Middle frontal gyrus (tissue), 1 donor: Measurements from ENCODE around the gene CDC42EP5.
"Not testable (repeated sequence)": the region's sequence is repeated elsewhere in the genome, so short reads cannot be mapped to it uniquely, and the experiment has no call there.

ENCODE experiments used
- DNase-seq: peaks from one replicate; pipeline ENCODE4 v3.0.0-alpha.2; 2015; ENCODE audit warnings: low spot score; ENCODE audit errors: extremely low spot score

CDC42EP5 gene

DNA sequence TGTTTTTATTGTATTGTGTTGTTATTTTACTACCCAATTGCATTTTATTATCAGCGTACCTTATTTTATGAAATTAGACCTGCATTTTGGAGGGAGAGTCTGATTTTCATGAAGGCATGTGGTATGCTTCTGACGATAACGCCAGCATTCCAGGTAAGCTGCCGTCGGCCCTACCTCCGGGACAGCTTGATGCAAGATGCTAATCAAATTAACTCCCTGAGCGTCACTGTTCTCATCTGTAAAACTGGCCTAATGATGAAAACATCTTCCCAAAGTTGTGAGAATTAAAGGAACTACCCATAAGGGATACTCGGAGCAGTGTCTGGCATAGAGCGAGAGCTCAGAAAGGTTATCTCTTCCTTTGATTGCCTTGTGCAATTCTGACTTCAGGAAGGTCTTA lies 16.7 kb upstream of the CDC42EP5 start:
- DNase-seq = no peak

DNA sequence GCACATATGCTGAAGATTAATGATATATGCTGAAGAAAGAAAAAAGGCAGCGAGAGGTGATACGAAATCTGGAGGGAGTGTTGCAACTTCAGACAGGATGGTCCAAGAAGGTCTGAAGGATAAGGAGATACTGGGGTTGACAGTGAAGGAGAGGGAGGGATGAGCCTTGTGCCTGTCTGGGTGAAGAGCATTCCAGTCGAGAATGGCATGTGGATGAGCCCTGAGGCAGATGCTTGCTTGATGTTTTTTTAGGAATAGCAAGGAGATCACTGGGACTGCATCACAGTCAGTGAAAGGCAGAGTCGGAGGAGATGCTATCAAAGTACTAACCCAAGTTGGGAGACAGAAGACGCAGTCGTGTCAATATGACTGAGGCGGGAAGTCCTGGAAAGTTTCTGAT lies 16.2 kb upstream of the CDC42EP5 start:
- DNase-seq = no peak

DNA sequence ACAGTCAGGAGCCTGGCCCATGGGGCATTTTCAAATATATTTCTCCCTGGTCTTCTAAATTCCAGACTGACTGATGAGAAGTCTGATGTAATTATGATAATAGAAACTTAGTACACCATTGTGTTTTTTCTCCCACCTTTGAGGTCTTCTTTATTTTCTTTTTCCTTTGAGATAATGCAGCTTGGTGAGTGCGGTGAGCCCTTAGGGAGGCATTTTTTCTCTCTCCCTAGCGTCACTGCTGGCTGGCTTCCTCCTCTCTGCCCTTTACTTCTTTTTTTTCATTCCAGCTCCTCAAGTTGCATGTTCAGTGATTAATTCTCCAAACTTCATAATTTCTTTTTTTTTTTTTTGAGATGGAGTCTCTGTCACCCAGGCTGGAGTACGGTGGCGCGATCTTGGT lies 12.8 kb upstream of the CDC42EP5 start:
- DNase-seq = no peak

DNA sequence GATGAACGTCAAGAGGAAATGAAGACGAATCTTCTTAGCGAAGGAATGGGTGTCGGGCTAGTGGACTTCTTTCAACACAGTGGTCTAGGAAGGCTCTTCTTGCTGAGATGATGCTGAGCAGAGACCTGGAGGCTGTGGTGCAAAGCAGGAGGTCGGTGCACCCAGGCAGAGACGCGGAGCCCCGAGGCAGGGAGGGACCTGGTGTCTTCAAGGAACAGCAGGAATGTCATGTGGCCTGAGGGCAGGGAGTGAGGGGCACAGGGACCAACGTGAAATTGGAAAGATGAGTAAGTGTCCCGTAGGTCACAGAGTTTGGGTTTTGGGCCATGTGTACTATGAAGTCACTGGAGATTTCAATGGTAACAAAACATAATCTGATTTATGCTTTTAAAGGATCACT lies 11.4 kb upstream of the CDC42EP5 start:
- DNase-seq = no peak

DNA sequence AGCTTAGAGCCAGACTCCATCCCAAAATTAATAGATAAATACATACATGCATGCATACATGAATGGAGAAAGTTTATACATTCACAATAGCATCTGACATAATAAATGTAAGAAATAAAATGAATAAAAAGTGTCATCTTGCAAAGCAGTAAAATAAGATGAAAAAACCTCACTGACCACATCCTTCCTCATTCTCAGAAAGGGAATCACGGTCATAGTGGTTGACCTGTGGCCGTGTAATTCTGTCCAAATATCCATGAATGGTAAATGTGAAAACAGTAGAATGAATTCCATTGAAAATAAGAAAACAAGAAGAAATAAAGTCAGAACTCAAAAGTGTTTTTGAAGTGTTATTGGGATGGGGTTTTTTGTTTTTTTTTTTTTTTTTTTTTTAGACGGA lies 9.8 kb upstream of the CDC42EP5 start:
- DNase-seq = no peak

DNA sequence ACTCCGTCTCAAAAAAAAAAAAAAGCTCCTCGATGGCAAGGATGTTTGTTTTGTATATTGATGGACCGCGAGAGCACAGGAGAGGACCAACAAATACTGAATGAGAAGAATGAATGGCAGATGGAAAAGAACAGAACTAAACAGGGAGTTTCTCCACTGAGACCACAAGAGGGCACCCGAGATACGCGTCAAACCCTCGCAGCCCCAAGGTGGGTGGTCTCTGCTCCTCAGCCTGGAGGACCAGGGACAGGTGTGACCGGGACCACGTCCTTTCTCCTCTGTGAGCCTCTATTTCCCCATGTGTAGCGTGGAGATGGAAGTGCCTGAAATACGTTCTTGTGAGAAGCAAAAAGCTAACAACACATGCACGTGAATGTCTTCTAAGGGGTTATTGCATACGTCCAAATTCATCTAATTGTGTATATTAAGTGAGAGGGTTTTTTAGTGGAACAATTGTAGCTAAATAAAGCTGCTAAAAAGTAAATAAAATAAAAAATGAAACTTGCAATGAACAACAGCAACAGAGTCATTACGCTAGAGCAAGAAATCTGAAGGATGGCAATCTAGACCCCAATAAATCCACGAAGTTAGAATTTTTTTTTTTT lies 8.3 kb upstream of the CDC42EP5 start:
- no peak for DNase-seq

DNA sequence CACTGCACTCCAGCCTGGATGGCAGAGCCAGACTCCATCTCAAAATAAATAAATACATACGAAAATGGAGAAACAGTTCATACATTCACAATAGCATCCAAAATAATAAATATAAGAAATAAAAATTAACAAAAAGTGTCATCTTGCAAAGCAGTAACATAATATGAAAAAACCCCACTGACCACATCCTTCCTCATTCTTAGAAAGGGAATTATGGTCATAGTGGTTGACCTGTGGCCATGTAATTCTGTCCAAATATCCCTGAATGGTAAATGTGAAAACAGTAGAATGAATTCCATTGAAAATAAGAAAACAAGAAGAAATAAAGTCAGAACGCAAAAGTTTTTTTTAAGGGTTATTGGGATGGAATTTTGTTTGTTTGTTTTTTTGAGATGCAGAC lies 7.0 kb upstream of the CDC42EP5 start:
- DNase-seq = no peak

DNA sequence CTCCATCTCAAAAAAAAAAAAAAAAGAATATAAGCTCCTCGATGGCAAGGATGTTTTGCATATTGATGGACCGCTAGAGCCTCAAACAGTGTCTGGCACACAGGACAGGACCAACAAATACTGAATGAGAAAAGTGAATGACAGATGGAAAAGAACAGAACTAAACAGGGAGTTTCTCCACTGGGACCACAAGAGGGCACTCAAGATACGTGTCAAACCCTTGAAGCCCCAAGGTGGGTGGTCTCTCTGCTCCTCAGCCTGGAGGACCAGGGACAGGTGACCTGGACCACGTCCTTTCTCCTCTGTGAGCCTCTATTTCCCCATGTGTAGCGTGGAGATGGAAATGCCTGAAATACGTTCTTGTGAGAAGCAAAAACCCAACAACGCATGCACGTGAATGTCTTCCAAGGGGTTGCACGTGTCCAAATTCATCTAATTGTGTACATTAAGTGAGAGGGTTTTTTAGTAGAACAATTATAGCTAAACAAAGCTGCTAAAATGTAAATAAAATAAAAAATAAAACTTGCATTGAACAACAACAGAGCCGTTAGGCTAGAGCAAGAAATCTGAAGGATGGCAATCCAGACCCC lies 5.7 kb upstream of the CDC42EP5 start:
- no peak for DNase-seq

DNA sequence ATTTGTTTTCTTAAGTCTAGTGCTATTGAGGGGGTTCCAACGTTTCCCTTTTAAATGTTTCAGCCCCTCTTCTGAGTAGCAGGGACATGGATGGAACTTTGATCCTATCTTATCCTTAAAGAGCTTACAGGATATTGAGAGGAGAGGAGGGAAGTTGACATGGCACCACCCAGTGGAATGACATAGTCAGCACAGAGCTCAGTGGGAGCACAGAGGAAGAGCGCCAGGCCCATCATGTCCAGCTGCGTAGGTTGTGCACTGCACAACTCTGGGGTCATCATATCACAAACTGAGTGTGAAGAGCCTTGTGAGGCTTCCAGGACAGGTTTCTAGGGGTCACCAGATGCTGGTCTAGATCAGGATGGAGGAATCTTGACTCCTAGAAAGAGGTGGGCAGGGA lies 4.6 kb upstream of the CDC42EP5 start:
- DNase-seq = no peak

DNA sequence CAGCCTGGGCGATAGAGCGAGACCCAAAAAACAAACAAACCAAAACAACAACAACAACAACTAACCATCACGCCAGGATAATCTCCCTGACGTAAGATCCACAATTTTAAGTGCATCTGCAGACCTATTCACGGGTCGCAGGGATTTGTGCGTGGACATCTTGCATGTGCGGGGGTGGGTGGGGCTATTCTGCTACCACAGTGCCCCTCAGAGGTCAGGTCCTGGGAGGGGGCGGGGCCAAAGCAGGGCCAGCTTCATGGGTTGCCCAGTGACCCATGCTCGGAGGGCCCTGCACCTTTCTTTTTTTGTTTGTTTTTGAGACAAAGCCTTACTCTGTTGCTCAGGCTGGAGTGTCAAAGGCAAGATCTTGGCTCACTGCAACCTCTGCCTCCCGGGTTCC lies 2.6 kb upstream of the CDC42EP5 start:
- DNase-seq = no peak

DNA sequence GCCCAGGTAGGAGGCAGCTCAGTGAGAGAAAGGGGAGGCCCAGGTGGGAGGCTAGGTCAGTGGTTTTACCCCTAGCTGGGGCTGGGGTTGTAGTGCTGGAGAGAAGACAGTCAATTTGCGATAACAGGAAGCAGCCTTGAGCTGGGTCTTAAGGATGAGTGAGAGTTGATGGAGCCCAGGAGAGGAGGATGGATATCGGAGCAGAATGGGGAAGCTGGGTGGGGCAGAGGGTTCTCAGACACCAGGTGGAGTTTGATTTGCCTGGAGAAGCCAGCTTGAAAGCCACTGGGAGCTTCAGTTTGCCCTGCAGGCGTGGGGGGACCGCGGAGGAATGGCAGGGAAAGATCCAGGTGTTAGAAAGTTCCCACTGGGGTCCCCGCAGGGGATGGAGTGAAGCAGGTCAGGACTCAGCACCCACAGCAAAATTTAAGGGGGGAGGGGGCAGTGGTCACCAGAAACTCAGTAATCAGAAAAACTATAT lies 836 bp upstream of the CDC42EP5 start:
- DNase-seq = no peak

DNA sequence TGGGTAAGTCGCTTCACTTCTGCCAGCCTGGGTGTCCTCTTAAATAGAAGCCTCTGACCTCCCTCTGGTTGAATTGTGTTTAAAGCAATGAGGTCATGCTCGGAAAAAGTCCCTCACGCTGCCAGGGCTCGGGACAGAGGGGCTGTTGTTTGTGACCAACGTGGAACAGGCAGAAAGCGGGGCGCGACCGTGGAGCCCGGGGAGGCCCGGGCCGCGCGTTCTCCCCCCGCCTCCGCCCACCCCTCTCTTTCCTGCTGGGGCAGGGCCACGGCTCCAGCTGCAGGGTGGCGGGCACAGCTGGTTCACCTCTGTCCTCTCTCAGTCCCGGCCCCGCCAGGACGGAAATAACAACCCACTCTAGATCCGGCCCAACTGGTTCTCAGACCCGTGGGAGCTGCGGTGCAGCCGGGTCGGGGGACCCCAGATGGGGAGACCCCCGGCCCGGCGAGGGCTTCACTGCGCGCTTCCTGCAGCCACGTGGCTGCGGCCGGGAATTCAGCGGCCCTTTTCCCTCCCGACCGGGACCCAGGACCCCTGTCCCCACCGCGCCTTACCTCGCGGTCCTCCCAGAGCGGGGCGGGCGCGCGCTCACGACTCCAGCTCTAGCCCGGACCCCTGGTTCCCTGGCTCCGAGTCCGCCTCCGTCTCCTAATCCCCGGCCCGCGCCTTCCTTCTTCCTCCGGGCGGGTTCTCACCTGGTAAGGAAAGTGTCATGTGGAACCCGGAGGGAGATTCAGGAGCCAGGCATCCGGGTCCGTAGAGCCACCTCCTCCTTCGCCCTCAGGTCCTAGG lies 1.9 kb downstream of the CDC42EP5 start:
- DNase-seq = no peak

DNA sequence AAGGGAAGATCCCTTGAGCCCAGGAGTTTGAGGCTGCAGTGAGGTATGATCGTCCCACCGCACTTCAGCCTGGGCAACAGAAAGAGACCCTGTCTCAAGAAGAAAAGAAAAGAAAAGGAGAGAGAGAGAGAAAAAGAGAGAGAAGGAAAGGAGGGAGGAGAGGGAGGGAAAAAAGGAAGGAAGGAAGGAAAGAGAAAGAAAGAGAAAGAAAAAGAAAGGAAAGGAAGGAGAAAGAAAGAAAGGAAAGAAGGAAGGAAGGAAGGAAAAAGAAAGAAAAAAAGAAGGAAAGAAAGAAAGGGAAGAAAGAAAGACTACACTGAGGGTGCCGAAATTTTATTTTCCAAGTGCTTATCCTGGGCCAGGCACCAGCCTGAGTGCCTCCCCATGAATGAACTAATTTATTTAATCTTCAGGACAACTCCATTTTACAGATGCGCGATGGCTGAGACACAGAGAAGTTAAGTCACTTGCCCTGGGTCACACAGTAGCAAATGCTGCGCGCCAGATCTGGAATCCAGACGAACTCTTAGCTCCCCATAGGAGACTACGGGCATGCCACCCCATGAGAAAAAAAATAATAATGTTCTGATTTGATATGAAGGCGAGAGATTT lies 2.7 kb downstream of the CDC42EP5 start:
- DNase-seq = no peak

DNA sequence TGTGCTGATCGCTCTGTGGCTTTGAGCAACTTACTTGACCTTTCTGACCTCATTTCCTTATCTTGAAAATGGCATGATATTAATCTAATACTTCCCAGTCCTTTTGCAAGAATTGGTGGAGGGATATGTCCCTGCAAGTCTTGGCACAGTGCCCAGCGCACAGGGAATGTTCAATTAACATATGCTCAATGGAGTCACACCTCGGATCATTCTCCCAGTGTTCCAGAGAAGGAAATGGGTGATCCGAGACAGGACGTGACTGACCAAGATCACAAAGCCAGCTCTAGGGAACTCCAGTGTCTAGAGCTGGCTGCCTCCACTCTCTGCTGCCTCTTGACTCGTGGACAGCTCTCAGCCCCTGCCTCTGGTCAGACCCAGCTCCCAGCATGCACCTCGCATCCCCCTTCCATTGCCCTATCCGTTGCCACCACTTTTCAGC lies 3.6 kb downstream of the CDC42EP5 start:
- DNase-seq = no peak

DNA sequence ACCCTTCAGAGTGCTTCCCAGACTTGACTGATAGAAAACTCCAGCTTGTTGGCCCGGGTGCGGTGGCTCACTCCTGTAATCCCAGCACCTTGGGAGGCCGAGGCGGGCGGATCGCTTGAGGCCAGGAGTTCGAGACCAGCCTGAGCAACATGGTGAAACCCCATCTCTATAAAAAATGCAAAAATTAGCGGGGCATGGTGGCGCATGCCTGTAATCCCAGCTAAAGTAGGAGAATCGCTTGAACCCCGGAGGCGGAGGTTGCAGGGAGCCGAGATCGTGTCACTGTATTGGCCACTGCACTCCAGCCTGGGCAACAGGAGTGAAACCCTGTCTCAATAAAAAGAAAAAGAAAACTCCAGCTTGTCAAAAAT lies 7.0 kb downstream of the CDC42EP5 start:
- not testable (repeated sequence) for DNase-seq

DNA sequence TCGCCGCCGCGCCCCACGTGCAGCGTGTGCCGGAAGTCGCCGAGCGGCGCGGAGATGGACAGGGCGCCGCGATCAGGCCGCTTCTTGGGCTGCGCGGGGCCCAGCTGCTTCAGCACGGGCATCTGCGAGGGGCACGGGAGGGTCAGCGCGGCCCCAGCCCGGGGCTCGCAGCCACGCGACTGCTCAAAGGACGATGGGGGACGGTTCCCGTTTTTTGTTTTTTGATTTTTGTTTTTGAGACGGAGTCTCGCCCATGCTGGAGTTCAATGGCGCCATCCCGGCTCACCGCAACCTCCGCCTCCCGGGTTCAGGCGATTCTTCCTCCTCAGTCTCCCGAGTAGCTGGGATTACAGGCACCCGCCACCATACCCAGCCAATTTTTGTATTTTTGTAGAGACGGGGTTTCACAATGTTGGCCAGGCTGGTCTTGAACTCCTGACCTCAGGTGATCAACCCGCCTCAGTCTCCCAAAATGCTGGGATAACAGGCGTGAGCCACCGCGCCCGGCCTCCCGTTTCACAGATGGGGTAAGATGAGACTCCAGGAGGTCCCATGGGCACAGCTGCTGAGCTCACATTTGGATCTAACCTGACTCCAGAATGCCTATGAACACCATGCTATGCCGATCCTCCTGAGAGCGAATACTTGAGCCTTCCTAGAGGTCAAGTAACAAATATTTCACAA lies 7.5 kb downstream of the CDC42EP5 start:
- no peak for DNase-seq

DNA sequence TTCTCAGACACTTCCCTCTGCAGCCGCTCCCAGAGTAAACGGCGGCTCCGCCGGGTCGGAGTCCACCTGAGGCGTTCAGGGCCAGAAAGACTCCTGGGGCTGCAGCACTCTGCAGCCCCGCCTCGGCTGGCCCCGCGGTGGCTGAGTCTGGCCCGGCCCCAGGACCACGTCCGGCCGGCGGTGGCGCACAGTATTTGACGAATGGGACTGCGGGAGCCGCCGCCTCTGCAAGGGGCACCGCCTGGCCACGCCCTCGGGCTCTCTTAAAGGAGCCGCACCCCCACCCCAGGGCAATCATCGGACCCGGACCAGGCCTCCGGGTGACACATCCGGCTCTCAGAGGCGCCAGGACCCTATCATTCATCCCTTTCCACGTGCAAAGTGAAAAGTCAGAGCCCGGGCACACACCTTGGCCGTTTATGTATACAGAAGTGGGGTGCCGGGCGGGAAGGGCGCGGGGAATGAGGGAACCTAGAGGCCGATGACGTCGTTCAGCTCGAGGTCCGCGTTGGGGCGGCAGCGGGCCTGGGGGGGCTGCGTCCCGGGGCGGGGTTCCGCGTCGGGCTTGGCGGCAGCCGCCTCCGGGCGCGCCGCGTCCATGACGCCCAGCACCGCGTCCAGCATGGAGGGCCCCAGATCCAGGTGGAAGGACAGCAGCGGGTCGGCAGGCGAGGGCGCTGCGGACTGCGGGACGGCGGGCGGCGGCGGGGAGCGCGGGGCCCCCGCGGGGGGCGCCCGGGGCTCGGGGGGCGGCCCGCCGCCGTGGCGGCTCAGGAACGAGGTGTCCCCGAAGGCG lies 8.3 kb downstream of the CDC42EP5 start:
- peak; percentile 49 for DNase-seq

DNA sequence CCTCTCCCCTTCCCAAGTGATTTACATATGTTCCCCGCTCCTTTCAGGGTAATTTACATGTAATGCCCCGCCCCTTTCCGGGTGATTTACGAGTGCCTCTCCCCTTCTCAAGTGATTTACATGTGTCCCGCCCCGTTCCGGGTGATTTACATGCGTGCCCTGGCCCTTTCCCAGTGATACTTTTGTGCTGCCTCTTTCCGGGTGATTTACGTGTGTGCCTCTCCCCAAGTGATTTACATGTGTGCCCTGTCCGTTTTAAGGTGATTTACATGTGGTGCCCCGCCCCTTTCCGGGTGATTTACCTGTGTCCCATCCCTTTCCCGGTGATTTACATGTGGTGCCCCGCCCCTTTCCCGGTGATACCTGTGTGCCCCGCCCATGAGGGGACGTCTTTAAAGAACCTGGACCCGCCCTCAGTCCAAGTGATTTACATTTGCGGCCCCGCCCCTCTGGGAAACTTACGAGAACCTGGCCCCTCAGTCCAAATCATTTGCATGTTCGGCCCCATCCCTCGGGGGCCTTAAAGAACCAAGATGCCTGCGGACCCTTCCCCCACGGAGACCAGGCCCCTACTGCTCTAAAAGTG lies 9.0 kb downstream of the CDC42EP5 start:
- no peak for DNase-seq

DNA sequence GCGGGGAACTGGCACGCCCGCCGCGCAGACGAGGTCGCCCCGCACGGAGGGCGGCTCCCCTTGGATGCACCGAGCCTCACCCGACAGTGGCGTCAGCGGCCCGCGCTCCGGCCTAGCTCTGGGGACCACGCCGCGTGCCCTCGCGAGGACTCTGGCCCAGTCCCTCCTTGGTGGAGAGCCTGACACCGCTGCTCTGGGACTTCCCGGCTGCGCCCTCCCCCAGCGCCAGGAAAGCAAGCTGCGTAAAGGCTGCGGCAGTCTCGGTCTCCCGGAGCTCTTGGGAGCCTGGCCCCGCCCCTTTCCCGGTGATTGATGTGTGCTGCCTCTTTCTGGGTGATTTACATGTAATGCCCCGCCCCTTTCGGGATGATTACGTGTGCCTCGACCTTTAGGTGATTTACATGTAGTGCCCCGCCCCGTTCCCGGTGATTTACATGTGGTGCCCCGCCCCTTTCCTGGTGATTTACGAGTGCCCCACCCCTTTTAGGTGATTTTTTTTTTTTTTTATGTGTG lies 9.5 kb downstream of the CDC42EP5 start, which contains the start of gene LENG9:
Gene LENG9 (minus strand): TSS at position 248 of the 513 bp plus-strand sequence. CDS start 252 bp downstream, outside the sequence.
- DNase-seq = peak; percentile 85
